ENCODE measurements around the gene MTFMT.
"Not testable (repeated sequence)": the region's sequence is repeated elsewhere in the genome, so short reads cannot be mapped to it uniquely, and the experiment has no call there.

Gene MTFMT

GRCh38 chr15:65028921-65029735 lies at the start of gene MTFMT:
Gene MTFMT (minus strand): TSS chr15:65029639. CDS start chr15:65029613, 26 bp downstream.
- peak; percentile 91 for DNase-seq

GRCh38 chr15:65077981-65078352 lies 48.5 kb upstream of the MTFMT start:
- peak; percentile 37 for DNase-seq

GRCh38 chr15:65077291-65077980 lies 48.0 kb upstream of the MTFMT start:
- DNase-seq: no peak

- no peak for DNase-seq
Measured at GRCh38 chr15:65076486-65077290, 47.2 kb upstream of the MTFMT start, which contains the start of gene KBTBD13. Gene KBTBD13 (plus strand): TSS chr15:65076746. CDS start chr15:65076816, 70 bp downstream.

GRCh38 chr15:65075607-65076395 lies 46.4 kb upstream of the MTFMT start:
- not testable (repeated sequence) for DNase-seq

- not testable (repeated sequence) for DNase-seq
Measured at GRCh38 chr15:65074946-65075345, 45.5 kb upstream of the MTFMT start.

GRCh38 chr15:65072617-65073016 lies 43.2 kb upstream of the MTFMT start:
- no peak for DNase-seq

- DNase-seq: no peak
Measured at GRCh38 chr15:65072027-65072426, 42.6 kb upstream of the MTFMT start.

GRCh38 chr15:65071381-65071811 lies 42.0 kb upstream of the MTFMT start:
- no peak for DNase-seq

- no peak for DNase-seq
Measured at GRCh38 chr15:65069779-65070546, 40.5 kb upstream of the MTFMT start.

- peak; percentile 11 for DNase-seq
Measured at GRCh38 chr15:65069179-65069578, 39.7 kb upstream of the MTFMT start.

- DNase-seq: no peak
Measured at GRCh38 chr15:65068403-65068788, 39.0 kb upstream of the MTFMT start.

GRCh38 chr15:65067645-65068402 lies 38.4 kb upstream of the MTFMT start, which contains the start of gene RASL12:
Gene RASL12 (minus strand): TSS chr15:65067991. CDS start chr15:65067835, 156 bp downstream.
- no peak for DNase-seq

- DNase-seq: no peak
Measured at GRCh38 chr15:65067317-65067644, 37.8 kb upstream of the MTFMT start.

- DNase-seq: no peak
Measured at GRCh38 chr15:65066635-65067316, 37.3 kb upstream of the MTFMT start.

GRCh38 chr15:65066001-65066634 lies 36.7 kb upstream of the MTFMT start:
- DNase-seq: no peak

GRCh38 chr15:65062726-65063125 lies 33.3 kb upstream of the MTFMT start:
- DNase-seq: no peak

GRCh38 chr15:65062061-65062460 lies 32.6 kb upstream of the MTFMT start:
- DNase-seq: no peak

GRCh38 chr15:65060641-65061397 lies 31.4 kb upstream of the MTFMT start:
- DNase-seq: no peak

Data from suppressor macrophage treated with lipopolysaccharide for 4 hours (primary cell).